GM23248 (cell line): ENCODE data around the gene IL31RA.

Experiments
- EZH2 ChIP-seq: fragments of 200-600 bp; sonication (generic); IDR thresholded peaks from 2 replicates; pipeline ENCODE4 v1.6.1; 2018; ENCODE audit warnings: antibody characterized with exemption, mild to moderate bottlenecking; ENCODE audit not compliant: insufficient read depth, poor library complexity, severe bottlenecking
- EZH2phosphoT487 ChIP-seq: fragments of 200-600 bp; sonication (generic); IDR thresholded peaks from 2 replicates; pipeline ENCODE4 v1.6.1; 2018; ENCODE audit warnings: antibody characterized with exemption, moderate library complexity, mild to moderate bottlenecking, low read depth; ENCODE audit not compliant: insufficient read depth

DNA sequence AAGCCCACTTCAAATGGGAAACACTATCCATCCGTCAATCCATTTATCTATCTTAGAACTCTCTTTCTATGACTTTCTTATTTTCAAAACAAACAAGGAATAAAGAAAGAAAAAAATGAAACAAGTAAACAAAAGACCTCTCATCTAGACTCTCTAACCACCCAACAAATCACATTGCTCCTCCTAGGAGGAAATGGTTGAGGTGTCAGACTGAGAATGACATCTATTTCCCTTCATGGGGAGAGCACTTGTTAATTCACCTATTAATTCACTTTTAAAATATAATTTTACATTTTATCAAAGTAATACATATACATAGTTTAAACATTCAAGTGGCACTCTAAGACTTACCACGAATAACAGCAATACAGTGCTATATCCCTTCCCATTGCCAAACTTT lies 2.4 kb upstream of the IL31RA start:
- TF ChIP-seq EZH2 (no peak), EZH2phosphoT487 (no peak)
